ENCODE results near the gene SMYD2. TPM values are rescaled to one million over a fixed set of nuclear protein-coding genes. Genes with fewer than 3 reads are reported as not detected.

Gene SMYD2
- total and polyA plus RNA-seq, 2 experiments from 2014 or later: 3.6 to 5.9 TPM

DNA sequence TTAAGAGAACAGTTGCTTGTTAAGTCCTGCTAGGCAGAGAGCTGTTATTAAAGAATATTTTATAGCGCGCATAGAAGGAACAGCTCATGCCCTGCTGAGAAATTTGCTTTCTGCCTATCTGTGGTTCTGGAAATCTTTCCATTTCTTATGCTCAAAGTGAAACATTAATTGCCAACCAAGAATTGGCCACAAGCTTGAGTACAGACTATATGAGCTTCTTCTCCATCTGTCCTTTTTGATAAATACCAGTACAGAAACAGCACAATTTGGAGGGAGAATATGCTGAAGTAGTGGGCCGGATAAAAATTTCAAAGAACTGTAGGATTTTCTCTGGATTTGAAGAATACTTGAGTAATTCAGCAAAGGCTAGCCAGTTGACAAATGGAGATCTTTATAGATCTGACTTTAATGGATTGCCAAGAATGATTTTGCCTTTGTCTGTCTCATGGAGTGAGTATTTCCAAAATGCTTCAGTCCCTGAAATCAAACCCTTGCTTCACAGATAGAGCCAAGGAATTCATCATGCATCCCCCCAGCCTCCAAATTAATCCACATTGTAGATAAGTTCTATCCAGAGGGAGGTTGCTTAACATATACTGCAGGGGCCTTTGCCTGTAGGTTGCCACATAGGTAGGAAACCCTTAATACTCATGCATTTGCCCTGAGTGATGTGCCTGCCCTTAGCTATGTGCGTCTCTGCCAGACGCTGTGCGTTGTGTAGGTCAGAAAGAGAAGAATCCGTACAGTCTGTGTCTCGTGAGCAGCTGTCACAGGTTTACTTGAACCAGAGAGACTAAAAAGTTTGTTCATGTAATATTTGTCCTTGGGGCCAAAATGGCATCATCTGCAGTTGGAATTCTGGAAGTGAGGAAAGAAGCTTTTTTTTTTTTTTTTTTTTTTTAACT, 44.2 kb downstream of the SMYD2 start:
- no peak for DNase-seq (ENCODE audit: low spot score)
- Histone ChIP-seq H3K9me2 (ENCODE audit: insufficient read depth) (no peaks in the 10 kb centered on the region), H3K36me3 (ENCODE audit: insufficient read depth) (no peaks in the 10 kb centered on the region), H3K79me2 (replicated peaks; ENCODE audit: insufficient read depth) (no peaks in the 10 kb centered on the region), H3K4me3 (no peak overlapping the region), H3F3A (replicated peaks; ENCODE audit: low read depth) (no peaks in the 10 kb centered on the region), H4K20me1 (replicated peaks; ENCODE audit: insufficient read depth) (no peaks in the 10 kb centered on the region), H2AFZ (no peak overlapping the region), H3K27ac (ENCODE audit: low read depth) (no peak overlapping the region), H3K27me3 (ENCODE audit: insufficient read depth) (no peaks in the 10 kb centered on the region), H3K4me2 (no peak overlapping the region), H3K4me1 (ENCODE audit: insufficient read depth) (no peaks in the 10 kb centered on the region)
- H3K36me3 Mint-ChIP-seq (ENCODE audit: low read depth): no peaks in the 10 kb centered on the region
- no peak for TF ChIP-seq ZNF114 (CRISPR knock-in tag; IDR thresholded peaks at IDR 0.05)
- TF ChIP-seq STAT1 (IDR thresholded peaks at IDR 0.05; ENCODE audit: unreplicated experiment): no peak
- no peak for TF ChIP-seq JUNB (IDR thresholded peaks at IDR 0.05; ENCODE audit: unreplicated experiment)
- TF ChIP-seq, protein P1, sequence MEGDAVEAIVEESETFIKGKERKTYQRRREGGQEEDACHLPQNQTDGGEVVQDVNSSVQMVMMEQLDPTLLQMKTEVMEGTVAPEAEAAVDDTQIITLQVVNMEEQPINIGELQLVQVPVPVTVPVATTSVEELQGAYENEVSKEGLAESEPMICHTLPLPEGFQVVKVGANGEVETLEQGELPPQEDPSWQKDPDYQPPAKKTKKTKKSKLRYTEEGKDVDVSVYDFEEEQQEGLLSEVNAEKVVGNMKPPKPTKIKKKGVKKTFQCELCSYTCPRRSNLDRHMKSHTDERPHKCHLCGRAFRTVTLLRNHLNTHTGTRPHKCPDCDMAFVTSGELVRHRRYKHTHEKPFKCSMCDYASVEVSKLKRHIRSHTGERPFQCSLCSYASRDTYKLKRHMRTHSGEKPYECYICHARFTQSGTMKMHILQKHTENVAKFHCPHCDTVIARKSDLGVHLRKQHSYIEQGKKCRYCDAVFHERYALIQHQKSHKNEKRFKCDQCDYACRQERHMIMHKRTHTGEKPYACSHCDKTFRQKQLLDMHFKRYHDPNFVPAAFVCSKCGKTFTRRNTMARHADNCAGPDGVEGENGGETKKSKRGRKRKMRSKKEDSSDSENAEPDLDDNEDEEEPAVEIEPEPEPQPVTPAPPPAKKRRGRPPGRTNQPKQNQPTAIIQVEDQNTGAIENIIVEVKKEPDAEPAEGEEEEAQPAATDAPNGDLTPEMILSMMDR (conservative IDR thresholded peaks at IDR 0.05; ENCODE audit: low read depth in 2 of 2): no peak
- TF ChIP-seq POLR2AphosphoS5 (IDR thresholded peaks at IDR 0.05; ENCODE audit: low read depth): no peak
- no peak for TF ChIP-seq CREB1 (CRISPR knock-in tag; IDR thresholded peaks at IDR 0.05; ENCODE audit: low read depth)
- TF ChIP-seq EZH2 (IDR thresholded peaks at IDR 0.05; ENCODE audit: low read depth, unreplicated experiment): no peak
- TF ChIP-seq, protein P2, sequence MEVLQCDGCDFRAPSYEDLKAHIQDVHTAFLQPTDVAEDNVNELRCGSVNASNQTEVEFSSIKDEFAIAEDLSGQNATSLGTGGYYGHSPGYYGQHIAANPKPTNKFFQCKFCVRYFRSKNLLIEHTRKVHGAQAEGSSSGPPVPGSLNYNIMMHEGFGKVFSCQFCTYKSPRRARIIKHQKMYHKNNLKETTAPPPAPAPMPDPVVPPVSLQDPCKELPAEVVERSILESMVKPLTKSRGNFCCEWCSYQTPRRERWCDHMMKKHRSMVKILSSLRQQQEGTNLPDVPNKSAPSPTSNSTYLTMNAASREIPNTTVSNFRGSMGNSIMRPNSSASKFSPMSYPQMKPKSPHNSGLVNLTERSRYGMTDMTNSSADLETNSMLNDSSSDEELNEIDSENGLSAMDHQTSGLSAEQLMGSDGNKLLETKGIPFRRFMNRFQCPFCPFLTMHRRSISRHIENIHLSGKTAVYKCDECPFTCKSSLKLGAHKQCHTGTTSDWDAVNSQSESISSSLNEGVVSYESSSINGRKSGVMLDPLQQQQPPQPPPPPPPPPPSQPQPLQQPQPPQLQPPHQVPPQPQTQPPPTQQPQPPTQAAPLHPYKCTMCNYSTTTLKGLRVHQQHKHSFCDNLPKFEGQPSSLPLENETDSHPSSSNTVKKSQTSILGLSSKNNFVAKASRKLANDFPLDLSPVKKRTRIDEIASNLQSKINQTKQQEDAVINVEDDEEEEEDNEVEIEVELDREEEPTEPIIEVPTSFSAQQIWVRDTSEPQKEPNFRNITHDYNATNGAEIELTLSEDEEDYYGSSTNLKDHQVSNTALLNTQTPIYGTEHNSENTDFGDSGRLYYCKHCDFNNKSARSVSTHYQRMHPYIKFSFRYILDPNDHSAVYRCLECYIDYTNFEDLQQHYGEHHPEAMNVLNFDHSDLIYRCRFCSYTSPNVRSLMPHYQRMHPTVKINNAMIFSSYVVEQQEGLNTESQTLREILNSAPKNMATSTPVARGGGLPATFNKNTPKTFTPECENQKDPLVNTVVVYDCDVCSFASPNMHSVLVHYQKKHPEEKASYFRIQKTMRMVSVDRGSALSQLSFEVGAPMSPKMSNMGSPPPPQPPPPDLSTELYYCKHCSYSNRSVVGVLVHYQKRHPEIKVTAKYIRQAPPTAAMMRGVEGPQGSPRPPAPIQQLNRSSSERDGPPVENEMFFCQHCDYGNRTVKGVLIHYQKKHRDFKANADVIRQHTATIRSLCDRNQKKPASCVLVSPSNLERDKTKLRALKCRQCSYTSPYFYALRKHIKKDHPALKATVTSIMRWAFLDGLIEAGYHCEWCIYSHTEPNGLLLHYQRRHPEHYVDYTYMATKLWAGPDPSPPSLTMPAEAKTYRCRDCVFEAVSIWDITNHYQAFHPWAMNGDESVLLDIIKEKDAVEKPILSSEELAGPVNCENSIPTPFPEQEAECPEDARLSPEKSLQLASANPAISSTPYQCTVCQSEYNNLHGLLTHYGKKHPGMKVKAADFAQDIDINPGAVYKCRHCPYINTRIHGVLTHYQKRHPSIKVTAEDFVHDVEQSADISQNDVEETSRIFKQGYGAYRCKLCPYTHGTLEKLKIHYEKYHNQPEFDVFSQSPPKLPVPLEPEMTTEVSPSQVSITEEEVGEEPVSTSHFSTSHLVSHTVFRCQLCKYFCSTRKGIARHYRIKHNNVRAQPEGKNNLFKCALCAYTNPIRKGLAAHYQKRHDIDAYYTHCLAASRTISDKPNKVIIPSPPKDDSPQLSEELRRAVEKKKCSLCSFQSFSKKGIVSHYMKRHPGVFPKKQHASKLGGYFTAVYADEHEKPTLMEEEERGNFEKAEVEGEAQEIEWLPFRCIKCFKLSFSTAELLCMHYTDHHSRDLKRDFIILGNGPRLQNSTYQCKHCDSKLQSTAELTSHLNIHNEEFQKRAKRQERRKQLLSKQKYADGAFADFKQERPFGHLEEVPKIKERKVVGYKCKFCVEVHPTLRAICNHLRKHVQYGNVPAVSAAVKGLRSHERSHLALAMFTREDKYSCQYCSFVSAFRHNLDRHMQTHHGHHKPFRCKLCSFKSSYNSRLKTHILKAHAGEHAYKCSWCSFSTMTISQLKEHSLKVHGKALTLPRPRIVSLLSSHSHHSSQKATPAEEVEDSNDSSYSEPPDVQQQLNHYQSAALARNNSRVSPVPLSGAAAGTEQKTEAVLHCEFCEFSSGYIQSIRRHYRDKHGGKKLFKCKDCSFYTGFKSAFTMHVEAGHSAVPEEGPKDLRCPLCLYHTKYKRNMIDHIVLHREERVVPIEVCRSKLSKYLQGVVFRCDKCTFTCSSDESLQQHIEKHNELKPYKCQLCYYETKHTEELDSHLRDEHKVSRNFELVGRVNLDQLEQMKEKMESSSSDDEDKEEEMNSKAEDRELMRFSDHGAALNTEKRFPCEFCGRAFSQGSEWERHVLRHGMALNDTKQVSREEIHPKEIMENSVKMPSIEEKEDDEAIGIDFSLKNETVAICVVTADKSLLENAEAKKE (CRISPR knock-in tag; IDR thresholded peaks at IDR 0.05): no peak
- TF ChIP-seq NANOG (IDR thresholded peaks at IDR 0.05; ENCODE audit: borderline replicate concordance): no peak
- no peak for TF ChIP-seq ZNF331 (CRISPR knock-in tag; IDR thresholded peaks at IDR 0.05; ENCODE audit: low read depth)
- TF ChIP-seq, protein P3, sequence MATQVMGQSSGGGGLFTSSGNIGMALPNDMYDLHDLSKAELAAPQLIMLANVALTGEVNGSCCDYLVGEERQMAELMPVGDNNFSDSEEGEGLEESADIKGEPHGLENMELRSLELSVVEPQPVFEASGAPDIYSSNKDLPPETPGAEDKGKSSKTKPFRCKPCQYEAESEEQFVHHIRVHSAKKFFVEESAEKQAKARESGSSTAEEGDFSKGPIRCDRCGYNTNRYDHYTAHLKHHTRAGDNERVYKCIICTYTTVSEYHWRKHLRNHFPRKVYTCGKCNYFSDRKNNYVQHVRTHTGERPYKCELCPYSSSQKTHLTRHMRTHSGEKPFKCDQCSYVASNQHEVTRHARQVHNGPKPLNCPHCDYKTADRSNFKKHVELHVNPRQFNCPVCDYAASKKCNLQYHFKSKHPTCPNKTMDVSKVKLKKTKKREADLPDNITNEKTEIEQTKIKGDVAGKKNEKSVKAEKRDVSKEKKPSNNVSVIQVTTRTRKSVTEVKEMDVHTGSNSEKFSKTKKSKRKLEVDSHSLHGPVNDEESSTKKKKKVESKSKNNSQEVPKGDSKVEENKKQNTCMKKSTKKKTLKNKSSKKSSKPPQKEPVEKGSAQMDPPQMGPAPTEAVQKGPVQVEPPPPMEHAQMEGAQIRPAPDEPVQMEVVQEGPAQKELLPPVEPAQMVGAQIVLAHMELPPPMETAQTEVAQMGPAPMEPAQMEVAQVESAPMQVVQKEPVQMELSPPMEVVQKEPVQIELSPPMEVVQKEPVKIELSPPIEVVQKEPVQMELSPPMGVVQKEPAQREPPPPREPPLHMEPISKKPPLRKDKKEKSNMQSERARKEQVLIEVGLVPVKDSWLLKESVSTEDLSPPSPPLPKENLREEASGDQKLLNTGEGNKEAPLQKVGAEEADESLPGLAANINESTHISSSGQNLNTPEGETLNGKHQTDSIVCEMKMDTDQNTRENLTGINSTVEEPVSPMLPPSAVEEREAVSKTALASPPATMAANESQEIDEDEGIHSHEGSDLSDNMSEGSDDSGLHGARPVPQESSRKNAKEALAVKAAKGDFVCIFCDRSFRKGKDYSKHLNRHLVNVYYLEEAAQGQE (IDR thresholded peaks at IDR 0.05; ENCODE audit: unreplicated experiment): no peak
- TF ChIP-seq EZH2phosphoT487 (IDR thresholded peaks at IDR 0.05; ENCODE audit: unreplicated experiment): no peak
- TF ChIP-seq, protein P4, sequence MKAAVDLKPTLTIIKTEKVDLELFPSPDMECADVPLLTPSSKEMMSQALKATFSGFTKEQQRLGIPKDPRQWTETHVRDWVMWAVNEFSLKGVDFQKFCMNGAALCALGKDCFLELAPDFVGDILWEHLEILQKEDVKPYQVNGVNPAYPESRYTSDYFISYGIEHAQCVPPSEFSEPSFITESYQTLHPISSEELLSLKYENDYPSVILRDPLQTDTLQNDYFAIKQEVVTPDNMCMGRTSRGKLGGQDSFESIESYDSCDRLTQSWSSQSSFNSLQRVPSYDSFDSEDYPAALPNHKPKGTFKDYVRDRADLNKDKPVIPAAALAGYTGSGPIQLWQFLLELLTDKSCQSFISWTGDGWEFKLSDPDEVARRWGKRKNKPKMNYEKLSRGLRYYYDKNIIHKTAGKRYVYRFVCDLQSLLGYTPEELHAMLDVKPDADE (IDR thresholded peaks at IDR 0.05): no peak
- no peaks in the 10 kb centered on the region for H3K9me3 Mint-ChIP-seq
- no peak overlapping the region for H3K4me3 Mint-ChIP-seq
- H3K27me3 Mint-ChIP-seq (ENCODE audit: insufficient read depth, low read depth, poor library complexity): peaks cover 15% of the 10 kb centered on the region
- H3K4me1 Mint-ChIP-seq: peaks cover 2% of the 10 kb centered on the region; the same call in 2 of the 3 replicates
- ATAC-seq: no peak
- no peak overlapping the region for H3K27ac Mint-ChIP-seq

Data from GM23338 (cell line).